GM20000 (cell line): ENCODE measurements around the gene RBP4.

Source experiments
- DNase-seq: peaks from one replicate; pipeline ENCODE4 v3.0.0; 2012; ENCODE audit warnings: low spot score
- CTCF ChIP-seq: IDR thresholded peaks from 2 replicates; pipeline ENCODE4 v1.5.1; 2012; ENCODE audit warnings: mild to moderate bottlenecking, control low read depth; ENCODE audit errors: extremely low read depth, missing control alignments

RBP4 gene

GRCh38 chr10:93601146-93601773 lies at the start of gene RBP4:
Gene RBP4 (minus strand): TSS chr10:93601235. CDS start chr10:93601028, 207 bp downstream.
- no peak for DNase-seq

GRCh38 chr10:93639791-93640190 lies 38.8 kb upstream of the RBP4 start:
- no peak for DNase-seq

More at GRCh38 chr10:93601146-93601773, at the start of gene RBP4:
- TF ChIP-seq CTCF = no peak

GRCh38 chr10:93630625-93631557 lies 29.9 kb upstream of the RBP4 start:
- no peak for TF ChIP-seq CTCF
- DNase-seq = no peak

More at GRCh38 chr10:93639791-93640190, 38.8 kb upstream of the RBP4 start:
- TF ChIP-seq CTCF = no peak

GRCh38 chr10:93629647-93630305 lies 28.7 kb upstream of the RBP4 start:
- DNase-seq = no peak
- TF ChIP-seq CTCF = no peak

- no peak for TF ChIP-seq CTCF
Measured at GRCh38 chr10:93628858-93629257, 27.8 kb upstream of the RBP4 start.

GRCh38 chr10:93622942-93623341 lies 21.9 kb upstream of the RBP4 start:
- no peak for TF ChIP-seq CTCF
- no peak for DNase-seq

More at GRCh38 chr10:93628858-93629257, 27.8 kb upstream of the RBP4 start:
- no peak for DNase-seq
